BJ (cell line): ENCODE results near the gene MAB21L2. TPM values are rescaled to one million over a fixed set of nuclear protein-coding genes. Genes with fewer than 3 reads are reported as not detected.

Experiments
- CTCF ChIA-PET: fragments of 350-600 bp; formaldehyde crosslinking; extraction: SDS; loops from one replicate; lab custom pipeline; 2021; ENCODE audit warnings: antibody characterized with exemption, inconsistent platforms; lab: Yijun Ruan, JAX
- POLR2A ChIA-PET: fragments of 300-600 bp; sonication (Branson Sonifier 250); formaldehyde crosslinking; extraction: SDS; loops from one replicate; lab custom pipeline; 2021; ENCODE audit warnings: antibody characterized with exemption; lab: Charles Lee
- DNase-seq: peaks from one replicate; pipeline ENCODE4 v3.0.0-alpha.2; 2011; ENCODE audit warnings: low read depth
- H3K27me3 ChIP-seq: 2 replicates; pipeline ENCODE4 v1.6.0; 2011; ENCODE audit warnings: low read length; ENCODE audit not compliant: control insufficient read depth, insufficient read depth
- H3K36me3 ChIP-seq: 2 replicates; pipeline ENCODE4 v1.5.1; 2011; ENCODE audit warnings: low read length; ENCODE audit not compliant: control insufficient read depth, insufficient read depth
- H3K4me3 ChIP-seq: 2 replicates; pipeline ENCODE4 v1.5.1; 2011; ENCODE audit warnings: low read depth, mild to moderate bottlenecking, control low read depth, low read length
- CTCF ChIP-seq: IDR thresholded peaks from 2 replicates; pipeline ENCODE4 v1.5.1; 2011; ENCODE audit warnings: low read depth, mild to moderate bottlenecking, control low read depth, inconsistent platforms, low read length, moderate library complexity; ENCODE audit not compliant: insufficient read depth
- polyA plus RNA-seq: library from polyadenylated mRNA; depleted of rRNA; stranded (reverse); fragments of >200 nt; gene quantifications from 2 replicates; pipeline ENCODE4 v1.2.3, GENCODE V29; 2011

Gene MAB21L2
- polyA plus RNA-seq, 1 experiment = not detected

GRCh38 chr4:150569384-150569987 is 12.5 kb upstream of the MAB21L2 start:
- DNase-seq = no peak
- POLR2A ChIA-PET = no interaction called here
- Histone ChIP-seq H3K36me3 (no peaks in the 10 kb centered on the region), H3K4me3 (no peak overlapping the region), H3K27me3 (no peaks in the 10 kb centered on the region)
- CTCF ChIA-PET = interaction anchor here (1.6 kb wide), 1 partner anchor 12 kb away, joined by 7 read pairs; no protein-coding TSS in a partner anchor
- no peak for TF ChIP-seq CTCF

GRCh38 chr4:150569998-150570535 is 11.9 kb upstream of the MAB21L2 start:
- no peak for TF ChIP-seq CTCF
- ChIA-PET POLR2A (no interaction called here), CTCF (interaction anchor here (1.6 kb wide), 1 partner anchor 13 kb away, joined by 7 read pairs; no protein-coding TSS in a partner anchor)
- no peak for DNase-seq
- H3K36me3 ChIP-seq = no peaks in the 10 kb centered on the region
- H3K4me3 ChIP-seq = no peak overlapping the region
- no peaks in the 10 kb centered on the region for H3K27me3 ChIP-seq

- CTCF ChIA-PET = interaction anchor here (1.6 kb wide), 1 partner anchor 14 kb away, joined by 7 read pairs; no protein-coding TSS in a partner anchor
- no peak for TF ChIP-seq CTCF
- no peak for DNase-seq
- no peak overlapping the region for H3K4me3 ChIP-seq
- POLR2A ChIA-PET = no interaction called here
- no peaks in the 10 kb centered on the region for H3K36me3 ChIP-seq
- H3K27me3 ChIP-seq = no peaks in the 10 kb centered on the region
Observed at GRCh38 chr4:150570862-150571261, 11.1 kb upstream of the MAB21L2 start.

- Histone ChIP-seq H3K4me3 (no peak overlapping the region), H3K36me3 (no peaks in the 10 kb centered on the region), H3K27me3 (no peaks in the 10 kb centered on the region)
- ChIA-PET POLR2A (no interaction called here), CTCF (interaction anchor here (0.8 kb wide), 1 partner anchor 15 kb away, joined by 4 read pairs; no protein-coding TSS in a partner anchor)
- no peak for DNase-seq
- no peak for TF ChIP-seq CTCF
Observed at GRCh38 chr4:150572704-150573504, 9.0 kb upstream of the MAB21L2 start.

GRCh38 chr4:150573534-150573933 is 8.4 kb upstream of the MAB21L2 start:
- no peaks in the 10 kb centered on the region for H3K27me3 ChIP-seq
- CTCF ChIA-PET = no interaction called here
- peak; percentile 25 for DNase-seq
- no peaks in the 10 kb centered on the region for H3K36me3 ChIP-seq
- no peak for TF ChIP-seq CTCF
- H3K4me3 ChIP-seq = no peak overlapping the region
- POLR2A ChIA-PET = no interaction called here
